ENCODE measurements around the gene SCFD1.

DNA sequence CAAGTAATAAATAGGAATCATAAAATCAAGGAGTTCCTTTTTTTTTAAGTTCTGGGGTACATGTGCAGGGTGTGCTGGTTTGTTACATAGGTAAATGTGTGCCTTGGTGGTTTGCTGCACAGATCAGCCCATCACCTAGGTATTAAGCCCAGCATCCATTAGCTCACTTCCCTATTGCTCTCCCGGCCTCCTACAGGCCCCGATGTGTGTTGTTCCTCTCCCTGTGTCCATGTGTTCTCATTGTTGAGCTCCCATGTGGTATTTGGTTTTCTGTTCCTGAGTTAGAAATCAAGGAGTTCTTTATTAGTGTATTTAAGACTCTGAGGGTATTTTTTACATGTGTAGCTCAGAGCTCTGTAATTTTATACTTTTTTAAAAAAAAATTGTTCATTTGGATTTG lies 86.0 kb downstream of the SCFD1 start:
- TF ChIP-seq, protein P1, sequence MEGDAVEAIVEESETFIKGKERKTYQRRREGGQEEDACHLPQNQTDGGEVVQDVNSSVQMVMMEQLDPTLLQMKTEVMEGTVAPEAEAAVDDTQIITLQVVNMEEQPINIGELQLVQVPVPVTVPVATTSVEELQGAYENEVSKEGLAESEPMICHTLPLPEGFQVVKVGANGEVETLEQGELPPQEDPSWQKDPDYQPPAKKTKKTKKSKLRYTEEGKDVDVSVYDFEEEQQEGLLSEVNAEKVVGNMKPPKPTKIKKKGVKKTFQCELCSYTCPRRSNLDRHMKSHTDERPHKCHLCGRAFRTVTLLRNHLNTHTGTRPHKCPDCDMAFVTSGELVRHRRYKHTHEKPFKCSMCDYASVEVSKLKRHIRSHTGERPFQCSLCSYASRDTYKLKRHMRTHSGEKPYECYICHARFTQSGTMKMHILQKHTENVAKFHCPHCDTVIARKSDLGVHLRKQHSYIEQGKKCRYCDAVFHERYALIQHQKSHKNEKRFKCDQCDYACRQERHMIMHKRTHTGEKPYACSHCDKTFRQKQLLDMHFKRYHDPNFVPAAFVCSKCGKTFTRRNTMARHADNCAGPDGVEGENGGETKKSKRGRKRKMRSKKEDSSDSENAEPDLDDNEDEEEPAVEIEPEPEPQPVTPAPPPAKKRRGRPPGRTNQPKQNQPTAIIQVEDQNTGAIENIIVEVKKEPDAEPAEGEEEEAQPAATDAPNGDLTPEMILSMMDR (IDR thresholded peaks at IDR 0.05 in 8 of 11, conservative IDR thresholded peaks at IDR 0.05 in 3 of 11): no peak
- TF ChIP-seq POLR2AphosphoS5 (IDR thresholded peaks at IDR 0.05): no peak
- no peak for TF ChIP-seq POLR2A (IDR thresholded peaks at IDR 0.05)

Measured in spleen (tissue), 7 donors.